Skeletal muscle tissue (tissue), 4 donors: ENCODE data around the gene MPPED1. TPM values are rescaled to one million over a fixed set of nuclear protein-coding genes. Genes with fewer than 3 reads are reported as not detected.

Experiments
- H3K27ac ChIP-seq: one replicate; pipeline ENCODE4 v1.7.0; 2013; ENCODE audit warnings: mild to moderate bottlenecking, low read depth, low read length, inconsistent platforms
- H3K27me3 ChIP-seq, 3 donors: one replicate each; pipeline ENCODE4 v1.7.0; 2013; ENCODE audit warnings: low read length in 3 of 3; ENCODE audit not compliant: control insufficient read depth in 3 of 3, insufficient read depth in 3 of 3
- H3K36me3 ChIP-seq, 3 donors: one replicate each; pipeline ENCODE4 v1.7.0; 2013; ENCODE audit warnings: low read length in 3 of 3; ENCODE audit not compliant: control insufficient read depth in 3 of 3, insufficient read depth in 3 of 3
- H3K4me1 ChIP-seq, 3 donors: one replicate each; pipeline ENCODE4 v1.7.0; 2013; ENCODE audit warnings: low read length in 3 of 3, mild to moderate bottlenecking in 3 of 3; ENCODE audit not compliant: control insufficient read depth in 3 of 3, insufficient read depth in 3 of 3
- H3K4me3 ChIP-seq, 3 donors: one replicate each; pipeline ENCODE4 v1.7.0; 2013; ENCODE audit warnings: low read length in 3 of 3
- H3K9ac ChIP-seq, 3 donors: one replicate each; pipeline ENCODE4 v1.7.0; 2013; ENCODE audit warnings: low read length in 3 of 3, mild to moderate bottlenecking in 3 of 3, moderate library complexity in 2 of 3, low read depth in 1 of 3
- H3K9me3 ChIP-seq, 3 donors: one replicate each; pipeline ENCODE4 v1.7.0; 2013; ENCODE audit warnings: low read length in 3 of 3; ENCODE audit not compliant: control insufficient read depth in 3 of 3
- total RNA-seq: library from RNA; depleted of rRNA; stranded (reverse); fragments of >200 nt; gene quantifications from one replicate; pipeline ENCODE4 v1.2.3, GENCODE V29; 2014
- donor health status: Osteomylitis.

MPPED1 gene
- total RNA-seq, 1 donor from 2014 or later: under 0.01 TPM

- Histone ChIP-seq H3K27me3 (peaks cover 29 to 67% (median 57%) of the 10 kb centered on the region in 3 donors), H3K9me3 (no peaks in the 10 kb centered on the region), H3K9ac (no peak overlapping the region), H3K4me3 (no peak overlapping the region), H3K4me1 (no peaks in the 10 kb centered on the region), H3K36me3 (no peaks in the 10 kb centered on the region), H3K27ac (no peak overlapping the region)
Observed at GRCh38 chr22:43488031-43488866, 76.4 kb downstream of the MPPED1 start.

GRCh38 chr22:43488937-43489336 is 77.1 kb downstream of the MPPED1 start:
- Histone ChIP-seq H3K27me3 (peaks cover 28 to 67% (median 52%) of the 10 kb centered on the region in 3 donors), H3K27ac (no peak overlapping the region), H3K4me1 (no peaks in the 10 kb centered on the region), H3K4me3 (no peak overlapping the region), H3K36me3 (no peaks in the 10 kb centered on the region), H3K9me3 (no peaks in the 10 kb centered on the region), H3K9ac (no peak overlapping the region)

GRCh38 chr22:43490311-43490710 is 78.5 kb downstream of the MPPED1 start:
- Histone ChIP-seq H3K36me3 (no peaks in the 10 kb centered on the region), H3K4me1 (no peaks in the 10 kb centered on the region), H3K27ac (no peak overlapping the region), H3K4me3 (no peak overlapping the region), H3K27me3 (peaks cover 15 to 57% (median 42%) of the 10 kb centered on the region in 3 donors), H3K9ac (no peak overlapping the region), H3K9me3 (no peaks in the 10 kb centered on the region)

DNA sequence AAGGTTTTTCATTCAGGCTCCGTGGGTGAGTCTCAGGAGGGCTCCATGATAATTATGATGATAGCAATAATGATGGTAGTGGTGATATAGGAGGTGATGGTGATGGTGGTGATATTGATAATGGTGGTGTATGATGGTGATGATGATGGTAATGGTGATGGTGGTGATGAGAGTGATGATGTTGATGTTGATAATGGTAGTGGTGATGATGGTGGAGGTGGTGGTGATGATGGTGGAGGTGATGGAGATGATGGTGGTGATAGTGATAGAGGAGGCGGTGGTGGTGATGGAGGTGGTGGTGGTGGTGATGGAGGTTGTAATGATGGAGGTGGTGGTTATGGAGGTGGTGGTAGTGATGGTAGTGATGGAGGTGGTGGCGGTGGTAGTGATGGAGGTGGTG is 79.4 kb downstream of the MPPED1 start:
- Histone ChIP-seq H3K36me3 (no peaks in the 10 kb centered on the region), H3K4me1 (no peaks in the 10 kb centered on the region), H3K9ac (no peak overlapping the region), H3K27me3 (peaks cover 9 to 49% (median 35%) of the 10 kb centered on the region in 3 donors), H3K4me3 (no peak overlapping the region), H3K27ac (no peak overlapping the region), H3K9me3 (no peaks in the 10 kb centered on the region)

- Histone ChIP-seq H3K27ac (no peak overlapping the region), H3K4me1 (no peaks in the 10 kb centered on the region), H3K27me3 (peaks cover 9 to 44% (median 31%) of the 10 kb centered on the region in 3 donors), H3K4me3 (no peak overlapping the region), H3K36me3 (no peaks in the 10 kb centered on the region), H3K9me3 (no peaks in the 10 kb centered on the region), H3K9ac (no peak overlapping the region)
Observed at GRCh38 chr22:43491737-43492136, 79.9 kb downstream of the MPPED1 start.

GRCh38 chr22:43493297-43493696 is 81.5 kb downstream of the MPPED1 start:
- H3K36me3 ChIP-seq: no peaks in the 10 kb centered on the region
- H3K9me3 ChIP-seq: no peaks in the 10 kb centered on the region
- no peak overlapping the region for H3K9ac ChIP-seq
- H3K27ac ChIP-seq: no peak overlapping the region
- no peak overlapping the region for H3K4me3 ChIP-seq
- H3K27me3 ChIP-seq: peaks cover 5 to 28% (median 18%) of the 10 kb centered on the region in 3 donors
- H3K4me1 ChIP-seq: no peaks in the 10 kb centered on the region

DNA sequence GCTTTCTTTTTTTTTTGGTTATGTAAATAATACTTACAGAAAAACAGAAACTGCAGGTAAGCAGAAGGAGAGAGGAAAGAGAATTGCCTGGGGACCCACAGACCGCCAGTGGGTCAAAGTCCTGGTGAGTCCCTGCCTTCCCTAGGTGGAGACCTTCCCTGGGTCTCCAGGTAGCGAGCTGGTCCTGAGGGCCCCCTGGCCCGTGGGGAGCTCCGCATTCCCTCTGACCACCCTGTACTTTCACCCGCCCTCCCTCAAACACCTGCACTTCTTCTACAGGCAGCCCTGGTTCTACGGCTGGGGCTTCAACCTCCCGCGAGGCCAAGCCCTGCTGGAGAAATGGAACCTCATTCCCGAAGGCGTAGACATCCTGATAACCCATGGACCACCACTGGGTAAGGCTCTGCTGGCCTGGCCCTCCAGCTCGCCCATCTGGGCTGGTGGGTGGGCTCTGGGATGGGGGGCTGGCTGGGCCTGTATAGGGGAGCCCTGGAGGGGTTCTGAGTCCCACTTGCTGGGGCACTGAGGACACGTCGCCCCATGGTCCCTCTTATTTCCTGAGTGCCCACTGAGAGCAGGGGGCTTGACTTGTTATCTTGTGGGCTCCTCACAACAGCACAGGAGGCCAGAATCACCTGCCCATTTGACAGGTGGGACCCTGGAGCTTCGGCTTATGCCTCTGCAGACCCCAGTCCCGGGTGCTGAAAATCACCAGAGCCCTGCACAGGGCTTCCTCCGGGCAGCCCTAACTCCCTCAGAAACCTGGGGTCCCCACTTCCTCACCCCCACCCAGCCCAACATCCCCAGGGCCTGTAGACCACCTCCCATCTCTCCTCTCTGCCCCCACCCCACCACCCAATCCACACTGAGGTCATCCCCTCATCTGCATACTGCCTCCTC is 86.4 kb downstream of the MPPED1 start:
- Histone ChIP-seq H3K27ac (no peak overlapping the region), H3K27me3 (peaks cover 0 to 16% (median 7%) of the 10 kb centered on the region in 3 donors), H3K36me3 (no peaks in the 10 kb centered on the region), H3K4me3 (no peak overlapping the region), H3K9me3 (no peaks in the 10 kb centered on the region), H3K4me1 (no peaks in the 10 kb centered on the region), H3K9ac (no peak overlapping the region)

DNA sequence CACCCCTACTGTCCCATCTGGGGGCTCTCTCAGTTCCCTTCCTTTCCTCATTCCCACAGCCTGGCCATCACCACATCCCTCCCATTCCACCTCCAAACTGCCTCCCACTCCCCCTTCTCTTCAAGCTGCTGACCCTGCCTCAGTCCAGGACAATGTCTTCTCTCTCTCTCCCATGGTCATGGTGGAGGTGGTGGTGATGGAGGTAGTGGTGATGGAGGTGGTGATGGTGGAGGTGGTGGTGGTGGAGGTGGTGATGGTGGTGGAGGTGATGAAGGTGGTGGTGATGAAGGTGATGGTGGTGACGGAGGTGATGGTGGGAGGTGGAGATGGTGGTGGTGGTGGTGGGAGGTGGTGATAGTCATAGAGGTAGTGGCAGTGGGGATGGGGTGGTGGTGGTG is 87.0 kb downstream of the MPPED1 start:
- Histone ChIP-seq H3K9me3 (no peaks in the 10 kb centered on the region), H3K36me3 (no peaks in the 10 kb centered on the region), H3K27me3 (peaks cover 0 to 13% (median 7%) of the 10 kb centered on the region in 3 donors), H3K4me3 (no peak overlapping the region), H3K9ac (no peak overlapping the region), H3K4me1 (no peaks in the 10 kb centered on the region), H3K27ac (no peak overlapping the region)

DNA sequence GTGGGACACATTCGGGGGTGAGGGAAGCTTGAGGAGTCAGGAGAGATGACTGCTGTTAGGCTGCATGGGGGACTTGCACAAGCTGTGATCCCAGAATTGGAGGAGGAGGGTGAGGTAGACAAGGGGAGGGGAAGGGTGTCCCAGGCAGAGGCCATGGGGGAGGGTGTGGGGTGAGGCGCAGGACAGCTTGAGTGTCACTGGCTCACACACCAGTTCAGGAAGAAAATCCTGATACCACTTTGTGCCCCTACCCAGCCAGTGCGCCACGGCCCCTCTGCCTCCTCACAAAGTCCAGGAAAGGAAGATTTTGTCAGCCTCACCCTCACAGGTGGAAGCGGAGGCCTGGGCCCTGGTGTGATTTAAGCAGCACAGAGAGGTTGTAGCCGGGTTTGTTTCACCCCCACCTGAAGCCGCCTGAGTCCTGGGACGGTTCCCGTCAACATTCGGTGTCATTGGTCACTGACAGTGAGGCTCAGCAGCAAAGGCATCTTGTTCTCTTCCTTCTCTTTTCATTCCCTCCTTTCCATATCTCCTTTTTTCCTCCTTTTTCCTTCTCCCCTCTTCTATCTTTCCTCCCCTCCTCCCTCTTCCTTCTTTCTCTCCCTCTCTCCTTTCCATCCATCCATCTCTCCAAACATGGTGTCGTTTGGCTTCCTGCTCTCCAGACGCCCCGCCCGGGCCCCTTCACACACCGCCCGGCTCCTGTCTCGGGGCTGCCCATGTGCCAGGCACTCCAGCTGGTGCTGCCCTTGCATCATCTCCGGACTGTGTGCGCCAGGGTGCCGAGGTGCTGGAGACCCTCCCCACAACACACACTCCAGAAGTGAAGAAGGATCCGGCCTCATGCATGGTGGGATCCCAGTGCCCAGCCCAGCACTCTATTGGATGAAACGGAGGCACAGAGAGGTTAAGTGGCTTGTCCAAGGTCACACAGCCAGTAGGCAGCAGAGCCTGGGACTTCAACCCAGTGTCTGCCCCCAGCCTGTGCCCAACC is 89.3 kb downstream of the MPPED1 start:
- Histone ChIP-seq H3K4me1 (no peaks in the 10 kb centered on the region), H3K9me3 (no peaks in the 10 kb centered on the region), H3K27me3 (peaks cover 0 to 12% (median 7%) of the 10 kb centered on the region in 3 donors), H3K4me3 (no peak overlapping the region), H3K27ac (no peak overlapping the region), H3K36me3 (no peaks in the 10 kb centered on the region), H3K9ac (no peak overlapping the region)
